HG03460 (cell line): Measurements from ENCODE around the gene NDRG4.

Source experiments
- ATAC-seq: cut with Tn5 transposase; IDR thresholded peaks from one replicate; pipeline ENCODE4 v1.9.1; 2021; ENCODE audit not compliant: unreplicated experiment

NDRG4 gene

DNA sequence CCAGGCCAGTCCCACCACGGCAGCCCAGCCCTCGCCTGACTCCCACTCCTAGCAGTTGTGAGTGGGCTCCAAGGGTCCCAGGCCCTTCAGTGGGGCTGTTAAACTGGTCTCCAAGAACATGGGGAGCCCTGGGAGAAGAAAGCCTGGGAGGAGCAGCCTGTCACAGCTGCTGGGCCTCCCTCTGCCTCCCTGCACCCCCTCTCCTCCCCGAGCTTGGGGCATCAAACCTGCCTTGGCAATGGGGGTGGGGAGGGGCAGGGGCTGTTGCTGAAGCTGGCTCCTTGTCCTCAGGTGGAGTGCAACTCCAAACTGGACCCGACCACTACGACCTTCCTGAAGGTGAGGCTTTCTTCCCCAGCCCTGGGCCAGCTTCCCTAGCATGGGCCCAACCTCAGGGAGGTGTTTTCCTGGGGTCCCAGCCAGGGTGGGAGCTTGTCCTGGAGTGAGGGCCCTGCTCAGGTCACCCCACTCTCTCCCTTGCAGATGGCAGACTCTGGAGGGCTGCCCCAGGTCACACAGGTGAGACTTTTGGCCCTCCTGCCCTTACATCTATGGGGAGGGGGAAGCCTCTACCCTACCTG is 8.8 kb downstream of the NDRG4 start:
- ATAC-seq: no peak

DNA sequence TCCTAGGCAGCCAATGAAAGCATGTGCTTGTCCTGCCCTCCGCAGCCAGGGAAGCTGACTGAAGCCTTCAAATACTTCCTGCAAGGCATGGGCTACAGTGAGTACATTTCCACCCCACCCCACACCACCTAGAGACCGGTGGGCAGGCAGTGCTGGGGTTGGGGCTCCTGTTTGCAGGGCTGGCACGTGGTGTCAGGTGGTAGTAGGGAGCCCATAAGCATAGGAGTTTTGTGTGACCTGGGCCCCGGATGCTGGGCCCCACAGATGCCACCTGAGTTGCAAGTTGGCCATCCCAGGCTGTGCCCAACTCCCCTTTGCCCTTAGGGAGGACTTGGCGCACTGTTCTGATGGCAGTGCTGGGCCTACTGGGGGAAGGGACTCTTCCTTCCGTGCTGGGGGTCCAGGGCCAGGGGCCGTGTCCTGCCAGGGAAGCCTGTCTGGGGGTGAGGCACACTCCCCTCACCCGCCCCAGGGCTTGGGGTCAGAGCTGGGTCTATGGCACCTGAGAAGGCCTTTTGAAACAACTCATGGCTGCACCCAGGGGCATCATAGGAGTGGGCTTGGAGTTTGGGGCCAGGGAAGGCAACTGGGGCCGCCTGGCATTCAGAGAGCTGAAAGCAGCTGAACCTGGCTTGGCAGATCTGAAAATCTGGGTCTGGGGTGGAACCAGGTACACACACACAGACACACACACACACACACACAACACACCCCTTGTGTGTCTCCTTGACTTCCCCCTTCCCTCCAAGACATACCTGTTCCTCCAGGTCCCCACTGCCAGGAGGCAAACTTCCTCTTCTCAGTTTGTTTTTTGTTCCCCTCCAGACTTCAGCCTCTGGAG is 9.5 kb downstream of the NDRG4 start:
- ATAC-seq: no peak

DNA sequence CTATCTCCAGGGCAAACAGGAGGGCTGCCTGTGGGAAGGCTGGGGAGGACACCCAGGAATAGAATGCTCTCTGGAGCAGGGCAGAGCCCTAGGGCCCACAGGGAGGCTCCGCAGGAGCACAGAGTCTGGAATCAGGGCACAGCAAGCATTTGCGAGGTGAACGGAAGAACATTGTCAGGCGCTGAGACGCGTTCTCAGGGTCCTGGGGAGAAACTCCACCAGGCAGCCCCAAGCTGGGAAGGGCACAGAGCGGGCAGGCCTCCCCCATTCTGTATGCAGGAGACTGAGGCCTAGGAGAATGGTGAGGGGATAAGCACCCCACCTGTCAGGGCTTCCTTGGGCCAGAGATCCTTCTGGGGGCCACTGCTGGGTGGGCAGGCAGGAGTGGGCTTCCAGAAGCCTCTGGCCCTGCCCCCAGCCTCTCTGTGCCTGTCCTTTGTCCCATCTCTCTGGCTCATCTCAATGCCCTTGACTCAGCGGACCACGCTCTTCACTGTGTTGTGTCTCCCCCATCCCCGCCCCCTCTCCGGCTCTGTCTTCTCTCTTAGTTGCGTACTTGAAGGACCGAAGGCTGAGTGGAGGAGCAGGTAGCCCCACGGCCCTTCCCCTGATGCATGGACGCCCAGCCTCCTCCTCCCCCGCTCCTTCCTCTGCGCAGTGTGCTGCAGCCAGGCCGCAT is 10.3 kb downstream of the NDRG4 start:
- ATAC-seq: no peak

DNA sequence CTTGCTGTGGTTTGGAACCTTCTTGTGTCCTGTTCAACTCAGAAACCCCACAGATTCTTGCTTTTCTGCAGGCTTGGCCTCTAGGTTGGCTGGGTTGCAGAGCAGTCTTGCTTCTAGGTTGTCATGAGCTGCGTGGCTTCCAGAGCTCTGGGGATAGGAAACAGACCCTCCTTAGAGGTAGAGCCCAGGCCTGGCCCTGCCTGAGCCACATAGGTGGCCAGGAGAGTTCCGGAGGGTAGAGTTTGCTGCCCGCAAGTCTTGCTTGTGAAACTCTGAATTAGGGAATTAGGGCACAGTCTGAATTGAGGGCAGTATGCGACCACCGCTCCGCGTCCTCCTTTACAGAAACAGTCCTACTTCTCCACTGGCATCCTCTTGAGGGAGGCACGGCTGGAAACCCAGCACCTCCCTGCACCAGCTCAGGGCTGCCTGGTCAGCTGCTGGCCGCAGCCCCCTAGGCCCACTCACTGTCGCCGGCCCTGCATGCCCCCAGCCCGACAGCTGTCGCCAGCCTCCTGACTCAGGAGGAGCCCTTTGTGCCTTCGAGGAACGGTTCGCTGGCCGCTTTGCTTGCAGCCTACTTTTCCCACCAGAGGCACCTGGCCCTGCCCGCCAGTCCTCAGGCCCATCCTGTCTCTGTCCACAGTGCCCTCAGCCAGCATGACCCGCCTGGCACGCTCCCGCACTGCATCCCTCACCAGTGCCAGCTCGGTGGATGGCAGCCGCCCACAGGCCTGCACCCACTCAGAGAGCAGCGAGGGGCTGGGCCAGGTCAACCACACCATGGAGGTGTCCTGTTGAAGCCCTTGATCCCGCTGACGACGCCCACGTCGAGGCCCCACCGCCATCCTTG is 11.1 kb downstream of the NDRG4 start:
- ATAC-seq: no peak

DNA sequence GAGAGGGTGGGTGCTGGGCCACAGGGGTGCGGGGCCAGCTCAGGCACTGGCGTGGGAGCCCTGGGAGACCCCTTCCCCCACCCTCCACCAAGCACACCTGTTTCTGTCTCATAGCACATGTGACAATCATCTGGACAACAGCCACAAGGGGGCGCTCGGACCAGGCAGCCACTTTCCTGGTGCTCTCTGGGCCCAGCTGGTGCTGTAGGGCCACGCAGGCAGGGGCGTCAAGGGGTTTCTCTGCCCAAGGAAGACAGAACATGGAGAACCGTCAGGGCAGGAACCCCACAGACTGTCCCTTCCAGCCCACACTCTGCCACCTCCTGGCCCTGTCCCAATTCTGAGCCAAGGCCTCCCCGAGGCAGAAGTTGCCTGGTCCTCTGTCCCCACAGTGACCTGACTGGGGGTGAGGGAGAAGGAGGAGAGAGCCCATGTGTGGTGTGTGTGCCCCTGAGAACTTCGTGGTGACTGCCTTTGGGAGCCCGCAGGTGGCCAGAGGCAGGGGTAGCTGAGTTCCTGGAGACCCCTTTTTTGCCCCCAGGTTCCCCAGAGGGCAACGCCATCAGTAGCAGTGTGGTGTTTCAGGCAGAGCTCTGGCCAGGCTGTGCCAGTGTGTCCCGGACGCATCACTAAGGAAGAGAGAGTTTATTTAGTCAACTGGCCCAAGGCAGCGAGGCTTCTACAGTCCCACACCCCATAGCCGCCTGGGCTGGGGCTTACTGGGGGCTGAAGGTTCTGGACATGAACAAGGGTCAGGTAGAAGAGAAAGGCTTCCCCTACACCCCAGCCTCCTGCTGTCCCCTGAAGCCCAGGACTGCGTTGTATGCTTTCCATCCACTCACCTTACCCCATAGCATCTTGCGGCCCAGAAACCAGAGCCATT is 12.2 kb downstream of the NDRG4 start:
- ATAC-seq: peak; percentile 29

DNA sequence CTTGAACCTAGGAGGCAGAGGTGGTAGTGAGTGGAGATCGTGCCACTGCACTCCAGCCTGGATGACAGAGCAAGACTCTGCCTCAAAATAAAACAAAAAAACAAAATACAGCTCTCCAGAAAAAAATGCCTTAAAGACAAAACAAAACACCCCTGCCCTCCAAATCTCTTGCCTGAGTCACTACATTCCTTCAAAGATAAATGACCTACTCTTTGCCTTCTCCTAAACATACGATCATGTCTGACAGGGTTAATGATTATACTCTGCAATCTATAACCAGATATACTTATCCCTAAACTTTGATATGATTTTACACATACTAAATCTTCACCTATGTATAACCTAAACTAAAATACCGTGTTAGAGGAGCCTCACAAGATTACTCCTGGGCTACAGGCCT is 13.9 kb downstream of the NDRG4 start:
- no peak for ATAC-seq

DNA sequence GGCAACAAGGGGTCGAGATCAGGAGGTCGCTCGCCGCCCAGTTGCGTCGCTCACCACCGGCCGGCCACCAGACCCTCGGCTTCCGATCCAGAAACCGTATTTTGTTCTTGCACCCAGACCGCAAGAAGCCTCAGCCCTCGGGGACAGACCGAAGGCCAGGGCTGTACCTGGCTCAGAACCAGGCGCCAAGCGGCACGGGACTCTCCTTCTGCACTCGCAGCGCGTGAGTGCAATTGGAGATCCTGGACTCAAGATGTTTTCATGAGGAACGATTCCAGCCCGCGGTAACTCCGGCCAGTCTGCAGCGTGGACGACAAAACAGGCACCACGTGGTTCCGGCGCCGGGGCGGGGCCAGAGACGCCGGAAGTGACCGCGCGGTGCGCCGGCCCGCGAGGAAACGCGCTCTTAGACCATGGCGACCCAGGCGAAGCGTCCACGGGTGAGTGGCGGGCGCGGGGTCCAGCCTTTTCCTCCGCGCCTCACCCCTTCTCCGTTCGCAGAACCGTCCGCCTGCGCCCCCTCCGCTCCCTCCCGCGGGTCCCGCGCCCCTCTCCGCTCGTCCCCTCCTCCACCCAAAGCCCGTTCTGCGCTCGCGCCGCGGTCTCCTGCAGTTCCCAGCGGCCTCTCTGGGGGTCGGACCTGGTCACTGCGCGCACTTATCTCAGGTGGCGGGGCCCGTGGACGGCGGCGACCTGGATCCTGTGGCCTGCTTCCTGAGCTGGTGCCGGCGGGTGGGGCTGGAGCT is 15.4 kb downstream of the NDRG4 start, which contains the start of gene SETD6:
TSS of gene SETD6 (plus strand) at position 393 of the 746 bp plus-strand sequence. CDS start at position 414, 21 bp downstream.
- ATAC-seq: peak; percentile 79

DNA sequence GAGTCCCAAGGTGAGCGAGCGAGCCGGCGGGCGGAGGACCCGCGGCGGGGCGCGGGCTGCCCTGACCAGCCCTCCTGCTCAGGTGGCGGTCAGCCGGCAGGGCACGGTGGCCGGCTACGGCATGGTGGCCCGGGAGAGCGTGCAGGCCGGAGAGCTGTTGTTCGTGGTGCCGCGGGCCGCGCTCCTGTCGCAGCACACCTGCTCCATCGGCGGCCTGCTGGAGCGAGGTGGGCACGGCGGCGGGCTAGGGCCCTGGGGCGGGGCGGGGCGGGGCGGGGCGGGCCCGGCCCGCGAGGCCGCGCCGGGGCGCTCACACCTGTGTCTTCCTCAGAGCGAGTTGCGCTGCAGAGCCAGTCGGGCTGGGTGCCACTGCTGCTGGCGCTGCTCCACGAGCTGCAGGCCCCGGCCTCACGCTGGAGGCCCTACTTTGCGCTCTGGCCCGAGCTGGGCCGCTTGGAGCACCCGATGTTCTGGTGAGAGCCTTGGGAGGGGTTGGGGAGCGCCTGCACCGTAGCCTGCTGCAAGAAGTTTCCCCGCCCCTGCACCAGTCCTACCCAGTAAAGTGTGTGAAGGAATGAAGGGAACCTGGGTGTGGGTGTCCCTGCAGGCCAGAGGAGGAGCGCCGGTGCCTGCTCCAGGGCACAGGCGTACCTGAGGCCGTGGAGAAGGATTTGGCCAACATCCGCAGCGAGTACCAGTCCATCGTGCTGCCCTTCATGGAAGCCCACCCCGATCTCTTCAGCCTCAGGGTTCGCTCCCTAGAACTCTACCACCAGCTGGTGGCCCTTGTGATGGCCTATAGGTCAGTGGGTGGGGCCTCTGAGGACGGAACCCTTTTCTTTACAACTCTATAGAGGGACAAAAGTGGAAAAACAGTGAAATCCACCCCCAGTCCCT is 16.2 kb downstream of the NDRG4 start:
- peak; percentile 30 for ATAC-seq

DNA sequence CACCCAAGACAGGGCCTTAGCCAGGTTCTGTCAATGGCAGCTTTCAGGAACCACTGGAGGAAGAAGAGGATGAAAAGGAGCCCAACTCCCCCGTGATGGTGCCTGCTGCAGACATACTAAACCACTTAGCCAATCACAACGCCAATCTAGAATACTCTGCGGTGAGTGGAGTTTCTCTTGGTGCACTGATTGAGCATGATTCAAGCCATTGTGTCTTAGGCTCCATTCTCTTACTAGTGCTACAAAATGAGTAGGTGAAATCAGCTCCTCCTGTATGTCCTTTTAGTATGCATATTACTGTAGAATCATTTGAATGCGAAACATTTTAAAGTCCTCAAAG is 16.8 kb downstream of the NDRG4 start:
- ATAC-seq: no peak

DNA sequence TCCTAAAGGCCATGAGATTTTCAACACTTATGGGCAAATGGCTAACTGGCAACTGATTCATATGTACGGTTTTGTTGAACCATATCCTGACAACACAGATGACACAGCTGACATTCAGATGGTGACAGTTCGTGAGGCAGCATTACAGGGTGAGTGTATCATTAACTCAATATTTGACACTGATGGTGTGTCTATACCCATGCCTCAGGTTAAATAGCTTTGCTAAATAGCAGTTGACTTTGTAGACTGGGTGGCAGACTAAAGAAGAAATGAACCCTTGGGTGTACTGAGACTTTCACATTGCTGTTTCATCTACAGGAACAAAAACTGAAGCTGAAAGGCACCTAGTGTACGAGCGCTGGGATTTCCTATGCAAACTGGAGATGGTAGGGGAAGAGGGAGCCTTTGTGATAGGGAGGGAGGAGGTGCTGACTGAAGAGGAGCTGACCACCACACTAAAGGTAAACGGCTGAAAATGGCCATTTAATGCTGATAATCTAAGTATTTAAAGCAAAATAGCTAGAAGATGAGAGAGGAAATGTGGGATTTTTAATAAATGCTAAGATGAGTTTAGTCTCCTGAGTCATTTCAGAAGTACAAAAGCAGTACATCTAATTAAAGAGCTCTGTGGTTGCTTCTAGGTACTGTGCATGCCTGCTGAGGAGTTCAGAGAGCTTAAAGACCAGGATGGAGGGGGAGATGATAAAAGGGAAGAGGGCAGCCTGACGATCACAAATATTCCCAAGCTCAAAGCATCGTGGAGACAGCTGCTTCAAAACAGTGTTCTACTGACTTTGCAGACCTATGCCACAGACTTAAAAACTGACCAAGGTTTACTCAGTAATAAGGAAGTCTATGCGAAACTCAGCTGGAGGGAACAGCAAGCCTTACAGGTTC is 18.4 kb downstream of the NDRG4 start:
- ATAC-seq: peak; percentile 32

DNA sequence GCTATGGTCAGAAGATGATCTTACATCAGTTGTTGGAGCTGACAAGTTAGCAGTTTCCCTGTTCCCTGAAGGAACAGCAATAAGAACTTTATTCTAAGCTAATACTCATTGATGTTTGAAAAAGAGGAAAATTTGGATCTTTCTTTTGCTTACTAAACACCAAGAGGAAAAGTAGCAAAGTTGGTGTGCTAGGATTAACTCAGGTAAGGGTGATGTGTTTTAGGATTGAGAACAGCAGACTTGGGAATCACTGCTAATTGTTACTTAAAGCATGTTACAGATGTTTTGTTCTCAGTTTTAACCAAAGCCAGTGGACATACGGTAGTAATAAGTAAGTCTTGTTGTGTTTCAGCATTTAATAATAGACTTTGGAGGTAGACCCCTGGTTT is 19.0 kb downstream of the NDRG4 start:
- ATAC-seq: no peak

DNA sequence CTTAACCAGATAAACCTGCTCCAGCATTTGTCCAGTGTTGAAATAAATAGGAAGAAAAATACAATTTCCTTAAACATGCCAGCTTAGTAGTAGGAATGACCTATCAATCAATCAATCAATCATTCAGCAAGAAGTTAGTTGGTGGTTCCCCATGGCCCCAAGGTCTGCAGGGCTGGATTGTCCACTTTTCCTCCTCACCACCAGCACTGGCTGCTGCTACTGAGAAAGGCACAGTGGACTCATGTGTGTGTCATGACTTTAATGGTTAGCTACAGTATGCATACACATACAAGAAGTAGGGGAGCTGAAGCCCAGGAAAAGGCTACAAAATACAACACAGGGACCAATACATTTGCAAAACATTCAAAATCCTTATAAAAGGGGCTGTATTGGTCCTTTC is 19.8 kb downstream of the NDRG4 start:
- ATAC-seq: no peak

DNA sequence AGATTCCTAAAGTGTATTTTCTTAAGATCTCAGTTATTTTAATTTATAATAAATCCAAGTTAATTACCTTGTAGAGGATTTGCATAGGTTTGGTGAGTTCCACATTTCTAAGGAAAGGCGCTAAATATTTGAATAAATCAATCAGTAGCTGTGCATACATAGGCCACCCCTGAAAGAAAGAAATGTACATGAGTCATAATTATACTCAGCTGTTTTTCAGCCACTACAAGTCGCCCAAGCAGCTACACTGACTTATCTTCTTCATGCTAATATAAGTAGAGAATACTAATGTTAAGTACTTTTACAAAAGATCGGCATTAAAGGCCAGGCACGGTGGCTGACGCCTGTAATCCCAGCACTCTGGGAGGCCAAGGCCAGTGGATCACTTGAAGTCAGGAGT is 30.2 kb downstream of the NDRG4 start:
- no peak for ATAC-seq

DNA sequence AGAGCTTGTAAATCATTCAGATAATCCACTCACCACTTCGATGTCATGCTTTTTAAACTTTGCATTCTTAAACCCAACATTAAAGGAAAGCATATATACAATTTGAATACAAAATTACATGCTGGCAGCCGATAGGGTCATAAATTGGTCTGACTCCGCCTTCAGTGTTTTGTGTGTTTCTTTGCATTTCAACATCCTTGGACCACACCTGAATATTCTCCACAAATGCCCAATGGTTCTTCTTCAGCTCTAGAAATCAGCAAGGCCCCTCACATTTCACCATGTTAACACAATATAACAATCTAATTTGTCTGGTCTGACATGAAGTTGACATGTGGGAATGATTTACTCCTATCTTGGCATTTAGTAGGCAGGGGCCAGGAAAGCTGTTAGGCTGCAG is 32.5 kb downstream of the NDRG4 start:
- ATAC-seq: no peak

DNA sequence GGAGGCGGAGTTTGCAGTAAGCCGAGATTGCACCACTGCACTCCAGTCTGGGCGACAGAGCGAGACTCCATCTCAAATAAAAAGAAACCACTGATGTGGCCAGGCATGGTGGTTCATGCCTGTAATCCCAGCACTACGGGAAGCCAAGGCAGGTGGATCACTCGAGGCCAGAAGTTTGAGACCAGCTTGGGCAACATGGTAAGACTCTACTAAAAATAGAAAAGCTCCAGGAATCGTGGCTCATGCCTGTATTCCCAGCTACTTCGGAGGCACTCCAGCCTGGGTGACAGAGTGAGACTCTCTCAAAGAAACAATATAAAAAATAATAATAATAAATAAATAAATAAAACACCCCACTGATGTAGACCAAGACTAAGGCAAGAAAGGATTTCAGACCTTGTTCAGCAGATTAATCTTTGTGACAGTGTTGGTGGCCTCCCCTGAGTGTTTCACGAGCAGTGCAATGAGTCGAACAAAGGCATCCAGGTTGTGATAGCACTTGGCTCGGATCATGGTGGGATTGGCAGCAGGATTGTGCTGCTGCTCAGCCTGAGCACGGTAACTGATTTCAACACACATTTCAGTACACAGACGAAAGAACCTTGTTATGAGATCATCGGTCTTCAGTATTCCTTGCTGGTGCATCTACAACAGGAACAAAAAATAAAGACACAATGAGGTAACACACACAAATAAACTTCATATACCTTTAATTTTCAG is 34.0 kb downstream of the NDRG4 start:
- ATAC-seq: no peak

DNA sequence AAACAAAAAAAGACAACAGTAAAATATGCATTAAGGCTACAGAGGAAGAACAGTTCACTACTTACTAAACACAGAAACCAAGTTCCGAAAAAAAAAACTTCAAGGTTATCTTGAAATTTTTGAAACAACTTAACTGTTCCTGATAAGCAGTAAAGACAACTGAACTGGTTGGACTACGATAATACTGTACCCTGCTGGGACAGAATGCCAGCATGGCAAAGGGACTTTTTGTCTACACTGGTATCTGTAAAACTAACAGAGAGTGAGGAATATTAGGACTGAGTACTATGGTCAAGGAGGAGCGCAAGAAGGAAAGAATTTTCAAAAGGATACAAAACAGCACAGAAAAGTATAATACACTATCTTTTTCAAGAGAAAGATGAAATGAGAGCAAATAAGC is 35.2 kb downstream of the NDRG4 start:
- ATAC-seq: no peak

DNA sequence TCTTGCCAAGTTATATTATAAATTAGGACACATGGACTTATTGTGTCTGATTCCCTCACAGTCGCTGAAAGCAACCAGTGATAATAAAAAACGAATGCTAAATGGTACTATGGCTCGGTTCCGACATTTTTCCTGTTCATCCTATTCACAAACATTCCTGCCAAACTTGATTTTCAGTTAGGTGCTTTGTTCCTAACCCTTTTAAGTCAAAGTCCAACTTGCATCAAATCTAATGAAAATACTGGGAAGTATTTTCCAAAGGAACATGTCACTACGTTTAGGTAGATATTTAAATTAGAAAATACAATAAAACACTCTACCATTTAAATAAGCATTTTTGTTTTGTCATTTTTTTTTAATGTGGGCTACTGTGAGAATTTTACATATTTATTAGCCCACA is 36.3 kb downstream of the NDRG4 start:
- ATAC-seq: no peak
